HepG2 (cell line): ENCODE measurements around the gene MYO10. TPM values are rescaled to one million over a fixed set of nuclear protein-coding genes. Genes with fewer than 3 reads are reported as not detected.

Source experiments
- ELF4 ChIP-seq: sonication (generic); formaldehyde crosslinking; IDR thresholded peaks from 2 replicates; pipeline ENCODE4 v1.5.0; 2020; ENCODE audit warnings: missing genetic modification reagents, mild to moderate bottlenecking, moderate library complexity, borderline replicate concordance
- HMG20A ChIP-seq: IDR thresholded peaks from 2 replicates; pipeline ENCODE4 v1.6.1; 2016; ENCODE audit warnings: borderline replicate concordance
- KAT8 ChIP-seq: IDR thresholded peaks from 2 replicates; pipeline ENCODE4 v1.6.1; 2016; ENCODE audit warnings: missing genetic modification reagents, missing compliant biosample characterization
- KLF12 ChIP-seq: sonication (generic); formaldehyde crosslinking; IDR thresholded peaks from 2 replicates; pipeline ENCODE4 v1.4.0; 2020; ENCODE audit warnings: missing genetic modification reagents, borderline replicate concordance
- MAFK ChIP-seq, 2 experiments: IDR thresholded peaks in 1 of 2; conservative IDR thresholded peaks in 1 of 2; 2 replicates each; pipeline ENCODE4 v1.6.1; 2011; ENCODE audit warnings: improper control_type of control experiment in 2 of 2, low read length in 2 of 2
- MED1 ChIP-seq: sonication (generic); formaldehyde crosslinking; IDR thresholded peaks from 2 replicates; pipeline ENCODE4 v1.4.0; 2020; ENCODE audit warnings: missing genetic modification reagents
- NKX3-1 ChIP-seq: sonication (generic); formaldehyde crosslinking; IDR thresholded peaks from 2 replicates; pipeline ENCODE4 v1.5.0; 2020; ENCODE audit warnings: missing genetic modification reagents
- PRDM10 ChIP-seq: sonication (generic); formaldehyde crosslinking; IDR thresholded peaks from 2 replicates; pipeline ENCODE4 v1.4.0; 2020; ENCODE audit warnings: low read depth, missing genetic modification reagents
- RBM22 ChIP-seq: fragments of 200-400 bp; formaldehyde crosslinking; optimal IDR thresholded peaks from 2 replicates; pipeline ENCODE3; 2017; ENCODE audit warnings: mild to moderate bottlenecking, low read length, moderate library complexity
- SUZ12 ChIP-seq: fragments of 150-350 bp; IDR thresholded peaks from 2 replicates; pipeline ENCODE4 v1.6.1; 2014; ENCODE audit warnings: low read depth, low read length
- TRAFD1 ChIP-seq: sonication (generic); formaldehyde crosslinking; IDR thresholded peaks from 2 replicates; pipeline ENCODE4 v1.5.1; 2020; ENCODE audit warnings: missing genetic modification reagents, mild to moderate bottlenecking, borderline replicate concordance
- YEATS4 ChIP-seq: sonication (generic); formaldehyde crosslinking; IDR thresholded peaks from 2 replicates; pipeline ENCODE4 v1.4.0; 2020; ENCODE audit warnings: missing genetic modification reagents, borderline replicate concordance
- ZMYM2 ChIP-seq: sonication (generic); formaldehyde crosslinking; IDR thresholded peaks from 2 replicates; pipeline ENCODE4 v1.8.0; 2022; ENCODE audit warnings: mild to moderate bottlenecking, missing genetic modification reagents
- ZNF230 ChIP-seq: sonication (generic); formaldehyde crosslinking; IDR thresholded peaks from 2 replicates; pipeline ENCODE4 v1.4.0; 2020; ENCODE audit warnings: mild to moderate bottlenecking, missing genetic modification reagents
- ZNF280D ChIP-seq: sonication (generic); formaldehyde crosslinking; IDR thresholded peaks from 2 replicates; pipeline ENCODE4 v1.5.1; 2020; ENCODE audit warnings: mild to moderate bottlenecking, missing genetic modification reagents
- ZNF607 ChIP-seq: sonication (generic); formaldehyde crosslinking; IDR thresholded peaks from 2 replicates; pipeline ENCODE4 v1.5.1; 2020; ENCODE audit warnings: missing genetic modification reagents, mild to moderate bottlenecking, borderline replicate concordance
- ZNF709 ChIP-seq: sonication (generic); formaldehyde crosslinking; IDR thresholded peaks from 2 replicates; pipeline ENCODE4 v1.5.0; 2020; ENCODE audit warnings: mild to moderate bottlenecking, missing genetic modification reagents
- ZNF75D ChIP-seq: sonication (generic); formaldehyde crosslinking; IDR thresholded peaks from 2 replicates; pipeline ENCODE4 v1.8.1; 2023; ENCODE audit warnings: missing genetic modification reagents, mild to moderate bottlenecking, borderline replicate concordance
- ZNF776 ChIP-seq: sonication (generic); formaldehyde crosslinking; IDR thresholded peaks from 2 replicates; pipeline ENCODE4 v1.4.0; 2020; ENCODE audit warnings: mild to moderate bottlenecking, missing genetic modification reagents
- ZNF83 ChIP-seq: sonication (generic); formaldehyde crosslinking; IDR thresholded peaks from 2 replicates; pipeline ENCODE4 v1.4.0; 2020; ENCODE audit warnings: missing genetic modification reagents, mild to moderate bottlenecking, borderline replicate concordance
- ZSCAN21 ChIP-seq: sonication (generic); formaldehyde crosslinking; IDR thresholded peaks from 2 replicates; pipeline ENCODE4 v1.8.0; 2022; ENCODE audit warnings: mild to moderate bottlenecking, missing genetic modification reagents, moderate library complexity, borderline replicate concordance
- polyA plus RNA-seq, 8 experiments: library from polyadenylated mRNA; depleted of rRNA in 3 of 8; stranded (reverse) in 7 of 8; unstranded in 1 of 8; fragments of >200 nt; fragmentation: Illumina TruSeq in 4 of 8; extraction: Trizol in 4 of 8; gene quantifications; 2 replicates each; pipeline versions ENCODE4 v1.2.1 to v1.2.3, GENCODE V29; 2011 to 2016; ENCODE audit warnings: low read depth in 4 of 8, missing spikeins in 1 of 8, mixed read lengths in 1 of 8; ENCODE audit not compliant: insufficient read depth in 1 of 8
- total RNA-seq, 5 experiments: library from RNA; depleted of rRNA; stranded (reverse); fragments of >200 nt; fragmentation: Illumina TruSeq; extraction: Trizol; gene quantifications; 2 replicates each; pipeline ENCODE4 v1.2.3, GENCODE V29; 2016; ENCODE audit warnings: low read depth in 1 of 5

Gene MYO10
- total and polyA plus RNA-seq, 2 of the 13 experiments (the other 11 are each of a cell fraction or from before 2014, with no cell fraction given): 4.5 to 14.0 TPM

GRCh38 chr5:16721151-16722096 lies 214.7 kb downstream of the MYO10 start (continued):
- TF ChIP-seq ZNF280D: no peak
- no peak for TF ChIP-seq YEATS4 (CRISPR knock-in tag)
- TF ChIP-seq KLF12: no peak
- no peak for TF ChIP-seq ELF4 (CRISPR knock-in tag)
- TF ChIP-seq PRDM10 (CRISPR knock-in tag): no peak
- TF ChIP-seq SUZ12: no peak
- 0 out of 2 replicates have a peak, but pooled peaks have one; percentile 53 for TF ChIP-seq ZNF709 (CRISPR knock-in tag)
- no peak for TF ChIP-seq ZNF776 (CRISPR knock-in tag)
- TF ChIP-seq TRAFD1 (CRISPR knock-in tag): no peak
- TF ChIP-seq MED1: peak; percentile 54; the same call in 1 of the 2 replicates
- TF ChIP-seq KAT8 (CRISPR knock-in tag): peak; percentile 42; the same call in 1 of the 2 replicates
- TF ChIP-seq RBM22: no peak
- no peak for TF ChIP-seq ZNF230 (CRISPR knock-in tag)
- peak; percentile 93 for TF ChIP-seq HMG20A (CRISPR knock-in tag)
- no peak for TF ChIP-seq ZNF75D (CRISPR knock-in tag)
- no peak for TF ChIP-seq ZMYM2 (CRISPR knock-in tag)
- no peak for TF ChIP-seq ZSCAN21 (CRISPR knock-in tag)
- no peak for TF ChIP-seq ZNF607 (CRISPR knock-in tag)
- TF ChIP-seq NKX3-1 (CRISPR knock-in tag): no peak
- TF ChIP-seq MAFK (conservative IDR thresholded peaks at IDR 0.05 in 1 of 2, IDR thresholded peaks at IDR 0.05 in 1 of 2; ENCODE audit: low read length in 2 of 2): no peak
- TF ChIP-seq ZNF83 (CRISPR knock-in tag): no peak
